Stimulated activated CD4-positive, alpha-beta T cell treated with anti-CD3 and anti-CD28 coated beads, Interleukin-12 subunit alpha, Interleukin-12 subunit beta, amount 100 ng/mL, for 4 hours (primary cell): ENCODE measurements around the gene ZBTB46.

ENCODE experiments used
- DNase-seq: peaks from one replicate; pipeline ENCODE4 v3.0.0-alpha.2; 2020

Gene ZBTB46

GRCh38 chr20:63765082-63765873 lies 65.8 kb downstream of the ZBTB46 start:
- no peak for DNase-seq

- no peak for DNase-seq
Observed at GRCh38 chr20:63759377-63759901, 71.6 kb downstream of the ZBTB46 start.

- DNase-seq: no peak
Observed at GRCh38 chr20:63758152-63758551, 72.9 kb downstream of the ZBTB46 start.

GRCh38 chr20:63756648-63756991 lies 74.4 kb downstream of the ZBTB46 start:
- DNase-seq: no peak

GRCh38 chr20:63755933-63756647 lies 75.0 kb downstream of the ZBTB46 start:
- no peak for DNase-seq

- no peak for DNase-seq
Observed at GRCh38 chr20:63754008-63754407, 77.1 kb downstream of the ZBTB46 start.

GRCh38 chr20:63753381-63753780 lies 77.7 kb downstream of the ZBTB46 start:
- DNase-seq: no peak

- DNase-seq: no peak
Observed at GRCh38 chr20:63752411-63753101, 78.5 kb downstream of the ZBTB46 start.

- no peak for DNase-seq
Observed at GRCh38 chr20:63751471-63752271, 79.4 kb downstream of the ZBTB46 start.

- peak; percentile 53 for DNase-seq
Observed at GRCh38 chr20:63750807-63751470, 80.1 kb downstream of the ZBTB46 start.

GRCh38 chr20:63749597-63750508 lies 81.2 kb downstream of the ZBTB46 start:
- DNase-seq: no peak

GRCh38 chr20:63748934-63749270 lies 82.2 kb downstream of the ZBTB46 start:
- no peak for DNase-seq

- DNase-seq: no peak
Observed at GRCh38 chr20:63748070-63748933, 82.8 kb downstream of the ZBTB46 start.

- DNase-seq: no peak
Observed at GRCh38 chr20:63747622-63748069, 83.4 kb downstream of the ZBTB46 start.

GRCh38 chr20:63746751-63747315 lies 84.2 kb downstream of the ZBTB46 start:
- DNase-seq: no peak

- no peak for DNase-seq
Observed at GRCh38 chr20:63745961-63746731, 84.9 kb downstream of the ZBTB46 start.

- DNase-seq: no peak
Observed at GRCh38 chr20:63745424-63745805, 85.6 kb downstream of the ZBTB46 start.

GRCh38 chr20:63744574-63745423 lies 86.3 kb downstream of the ZBTB46 start:
- no peak for DNase-seq
